ENCODE data around the gene AKR1D1.

Gene AKR1D1

DNA sequence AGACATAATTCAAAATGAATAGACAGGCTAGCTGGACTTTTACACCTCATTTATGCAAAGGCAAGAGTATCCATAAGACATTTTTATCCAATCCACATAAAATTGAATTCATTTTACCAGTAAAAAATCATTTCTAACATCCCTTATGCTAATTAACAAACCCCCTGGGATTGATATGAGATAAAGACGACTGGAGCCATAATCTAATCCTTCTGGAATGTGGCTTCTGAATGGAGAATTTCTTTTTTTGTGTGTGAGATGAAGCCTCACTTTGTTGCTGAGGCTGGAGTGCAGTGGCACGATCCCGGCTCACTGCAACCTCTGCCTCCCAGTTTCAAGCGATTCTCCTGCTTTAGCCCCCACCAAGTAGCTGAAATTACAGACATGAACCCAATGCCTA lies 90.4 kb downstream of the AKR1D1 start:
- Histone ChIP-seq H3K4me1 (ENCODE audit: insufficient read depth, low read length) (peaks cover 53% of the 10 kb centered on the region), H3K27me3 (ENCODE audit: insufficient read depth, low read length) (no peaks in the 10 kb centered on the region), H3K4me3 (ENCODE audit: low read length) (no peak overlapping the region), H2AFZ (ENCODE audit: low read depth, low read length) (no peak overlapping the region), H3K36me3 (ENCODE audit: insufficient read depth, low read length) (no peaks in the 10 kb centered on the region), H3K9me3 (ENCODE audit: low read length) (peaks cover 12% of the 10 kb centered on the region)

DNA sequence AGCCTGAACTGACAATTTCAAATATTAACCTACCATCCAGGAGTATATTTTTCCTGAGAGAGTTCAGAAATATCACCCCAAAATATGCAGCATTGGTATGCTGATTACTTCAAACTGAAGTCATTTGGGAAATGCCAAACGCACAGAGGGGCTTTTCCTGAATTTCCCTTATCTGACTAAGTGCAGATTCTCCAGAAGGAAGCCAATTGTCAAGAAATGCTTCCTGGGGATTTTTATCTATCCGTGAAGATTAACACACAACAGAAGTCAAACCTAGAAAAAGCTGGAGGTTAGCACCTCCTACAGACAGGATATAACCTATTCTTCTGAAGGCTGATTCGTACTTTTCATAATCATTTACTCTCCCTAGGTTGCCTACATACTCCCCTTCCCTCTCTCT lies 91.0 kb downstream of the AKR1D1 start:
- Histone ChIP-seq H3K9me3 (ENCODE audit: low read length) (peaks cover 12% of the 10 kb centered on the region), H3K4me1 (ENCODE audit: insufficient read depth, low read length) (peaks cover 48% of the 10 kb centered on the region)

DNA sequence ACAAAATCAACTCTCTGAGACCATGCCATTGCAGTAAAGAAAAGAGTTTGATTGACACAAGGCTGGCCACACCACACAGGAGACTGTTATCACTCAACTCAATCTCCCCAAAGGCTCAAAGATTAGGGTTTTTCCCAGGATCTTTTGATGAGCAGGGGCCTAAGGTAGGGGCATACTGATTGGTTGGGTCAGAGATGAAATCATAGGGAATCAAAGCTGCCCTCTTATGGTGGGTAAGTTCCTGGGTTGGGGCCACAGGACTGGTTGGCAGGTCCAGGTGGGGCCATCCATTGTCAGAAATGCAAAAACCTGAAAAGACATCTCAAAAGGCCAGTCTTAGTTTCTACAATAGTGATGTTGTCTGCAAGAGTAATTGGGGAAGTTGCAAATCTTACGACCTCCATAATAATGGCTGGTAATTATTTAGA lies 91.6 kb downstream of the AKR1D1 start:
- peaks cover 44% of the 10 kb centered on the region for H3K4me1 ChIP-seq (ENCODE audit: insufficient read depth, low read length)

More for the DNA sequence above, 91.0 kb downstream of the AKR1D1 start:
- no peak overlapping the region for H3K4me3 ChIP-seq (ENCODE audit: low read length)
- H3K36me3 ChIP-seq (ENCODE audit: insufficient read depth, low read length): no peaks in the 10 kb centered on the region
- no peak overlapping the region for H2AFZ ChIP-seq (ENCODE audit: low read depth, low read length)
- no peaks in the 10 kb centered on the region for H3K27me3 ChIP-seq (ENCODE audit: insufficient read depth, low read length)

More for the DNA sequence above, 91.6 kb downstream of the AKR1D1 start:
- Histone ChIP-seq H3K27me3 (ENCODE audit: insufficient read depth, low read length) (no peaks in the 10 kb centered on the region), H3K36me3 (ENCODE audit: insufficient read depth, low read length) (no peaks in the 10 kb centered on the region), H2AFZ (ENCODE audit: low read depth, low read length) (no peak overlapping the region), H3K4me3 (ENCODE audit: low read length) (no peak overlapping the region), H3K9me3 (ENCODE audit: low read length) (peaks cover 14% of the 10 kb centered on the region)
